Measurements from ENCODE around the gene LSM14A. TPM values are rescaled to one million over a fixed set of nuclear protein-coding genes. Genes with fewer than 3 reads are reported as not detected.
"Not testable (repeated sequence)": the region's sequence is repeated elsewhere in the genome, so short reads cannot be mapped to it uniquely, and the experiment has no call there.

LSM14A gene
- total RNA-seq, 1 donor from 2014 or later = 34.1 TPM

GRCh38 chr19:34189199-34189916, 17.1 kb downstream of the LSM14A start:
- DNase-seq (ENCODE audit: low spot score) = no peak
- ATAC-seq = no peak

GRCh38 chr19:34189917-34190425, 17.7 kb downstream of the LSM14A start:
- no peak for DNase-seq (ENCODE audit: low spot score)
- no peak for ATAC-seq

DNA sequence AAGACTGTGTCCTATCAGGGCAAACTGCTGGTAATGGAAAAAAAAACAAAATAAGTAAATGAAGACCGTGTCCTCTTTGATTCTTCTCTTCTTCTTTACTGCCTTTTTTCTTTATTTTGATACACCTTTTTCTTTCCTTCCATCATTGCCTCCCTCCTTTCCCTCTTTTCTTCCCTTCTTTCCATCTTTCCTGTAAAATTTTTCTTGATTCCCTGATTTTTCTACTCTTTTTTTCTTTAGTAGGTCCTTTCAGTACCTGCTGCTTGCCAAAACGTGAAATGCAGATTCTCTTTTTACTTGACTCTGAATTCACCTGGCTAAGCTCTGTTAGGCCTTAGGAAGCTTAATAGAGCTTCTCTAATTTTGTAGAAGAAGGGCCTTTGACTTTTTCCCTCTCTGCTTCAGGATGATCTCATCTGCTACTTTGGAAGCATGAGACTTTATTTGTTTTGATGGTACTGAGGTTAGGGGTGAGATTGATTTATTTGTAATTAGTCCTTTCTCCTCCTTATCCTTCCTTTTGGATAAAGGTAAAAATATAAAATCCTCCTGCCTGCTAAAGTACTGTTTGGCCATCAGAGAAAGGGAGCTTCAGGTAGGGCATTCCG, 19.2 kb downstream of the LSM14A start:
- peak; percentile 33 for ATAC-seq

GRCh38 chr19:34193439-34193838, 21.1 kb downstream of the LSM14A start:
- DNase-seq (ENCODE audit: low spot score) (no peak), ATAC-seq (no peak)

More for the DNA sequence above, 19.2 kb downstream of the LSM14A start:
- DNase-seq (ENCODE audit: low spot score) = no peak

- DNase-seq (ENCODE audit: low spot score) = no peak
- ATAC-seq = no peak
Measured at GRCh38 chr19:34193876-34194275, 21.6 kb downstream of the LSM14A start.

DNA sequence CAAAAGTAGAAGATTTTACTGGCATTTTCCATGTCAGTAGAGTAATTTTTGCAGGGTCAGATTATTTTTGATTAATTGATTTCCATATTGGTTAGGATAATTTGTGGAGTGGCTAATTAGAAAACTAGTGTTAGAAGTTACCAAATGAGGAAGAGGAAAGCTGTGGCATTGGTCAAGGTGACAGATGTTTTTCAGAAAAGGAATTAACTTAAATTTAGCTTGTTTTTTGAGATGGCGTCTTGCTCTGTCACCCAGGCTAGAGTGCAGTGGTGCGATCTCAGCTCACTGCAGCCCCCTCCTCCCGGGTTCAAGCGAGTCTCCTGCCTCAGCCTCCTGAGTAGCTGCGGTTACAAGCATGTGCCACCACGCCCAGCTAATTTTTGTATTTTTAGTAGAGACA, 28.8 kb downstream of the LSM14A start:
- DNase-seq (ENCODE audit: low spot score) = no peak
- no peak for ATAC-seq

GRCh38 chr19:34205324-34205723, 33.0 kb downstream of the LSM14A start:
- not testable (repeated sequence) for ATAC-seq; DNase-seq (ENCODE audit: low spot score)

- DNase-seq (ENCODE audit: low spot score) (no peak), ATAC-seq (no peak)
Measured at GRCh38 chr19:34208291-34208884, 36.1 kb downstream of the LSM14A start.

DNA sequence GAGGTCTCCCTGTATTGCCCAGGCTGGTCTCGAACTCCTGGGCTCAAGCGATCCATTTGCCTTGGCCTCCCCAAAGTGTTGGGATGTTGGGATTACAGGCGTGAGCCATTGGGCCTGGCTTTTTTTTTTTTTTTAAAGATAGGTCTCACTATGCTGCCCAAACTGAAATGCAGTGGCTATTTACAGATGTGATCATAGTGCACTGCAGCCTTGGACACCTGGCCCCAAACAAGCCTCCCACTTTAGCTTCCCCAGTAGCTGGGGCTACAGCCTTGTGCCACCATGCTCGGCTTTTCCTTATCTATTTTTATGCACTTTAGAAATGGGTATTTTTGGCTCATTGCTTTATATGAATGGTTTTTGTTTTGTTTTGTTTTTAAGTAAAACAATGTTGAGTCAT, 37.4 kb downstream of the LSM14A start:
- DNase-seq (ENCODE audit: low spot score) (no peak), ATAC-seq (no peak)

DNA sequence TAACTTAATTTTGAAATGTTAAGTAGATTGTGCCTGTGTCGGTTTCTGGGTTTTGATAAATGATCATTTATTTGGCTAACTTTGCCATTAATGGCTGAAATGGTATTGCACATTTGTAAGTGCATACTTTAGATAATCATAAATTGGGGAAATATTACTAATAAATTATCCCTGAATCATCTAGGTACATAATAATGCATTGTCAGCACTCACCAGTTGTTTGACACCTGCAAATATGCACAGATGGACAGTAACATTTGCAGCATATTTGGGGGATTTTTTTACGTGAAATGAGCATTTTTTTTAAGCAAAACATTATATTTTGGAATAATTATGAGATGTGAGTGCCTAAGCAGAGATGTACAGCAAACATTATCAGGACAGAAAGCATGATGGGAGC, 41.0 kb downstream of the LSM14A start:
- no peak for ATAC-seq
- no peak for DNase-seq (ENCODE audit: low spot score)

GRCh38 chr19:34214040-34214439, 41.7 kb downstream of the LSM14A start:
- ATAC-seq (no peak), DNase-seq (ENCODE audit: low spot score) (no peak)

DNA sequence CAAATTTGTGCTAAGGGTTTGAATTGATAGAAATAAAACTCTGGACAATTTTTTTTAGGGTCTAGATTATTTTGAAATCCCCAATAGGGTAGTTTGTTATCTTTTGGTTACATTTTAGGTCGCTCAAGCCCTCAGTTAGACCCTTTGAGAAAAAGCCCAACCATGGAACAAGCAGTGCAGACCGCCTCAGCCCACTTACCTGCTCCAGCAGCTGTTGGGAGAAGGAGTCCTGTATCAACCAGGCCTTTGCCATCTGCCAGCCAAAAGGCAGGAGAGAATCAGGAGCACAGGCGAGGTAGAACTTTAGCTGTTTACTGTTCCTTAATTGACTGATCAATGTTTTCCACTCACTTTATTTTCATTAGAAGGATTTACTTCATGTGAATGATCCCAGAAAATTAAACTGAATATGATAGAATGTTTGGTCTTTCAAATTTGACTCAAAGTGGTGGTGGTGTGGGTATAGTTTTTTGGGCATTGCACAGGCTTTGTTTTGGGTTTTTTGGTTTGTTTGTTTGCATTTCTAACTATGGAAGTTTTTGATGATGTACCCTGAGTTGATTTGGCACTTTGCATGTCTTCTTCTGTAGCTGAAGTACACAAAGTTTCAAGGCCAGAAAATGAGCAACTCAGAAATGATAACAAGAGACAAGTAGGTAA, 42.8 kb downstream of the LSM14A start:
- DNase-seq (ENCODE audit: low spot score) (no peak), ATAC-seq (no peak)

GRCh38 chr19:34215666-34216038, 43.3 kb downstream of the LSM14A start:
- DNase-seq (ENCODE audit: low spot score) (no peak), ATAC-seq (no peak)

DNA sequence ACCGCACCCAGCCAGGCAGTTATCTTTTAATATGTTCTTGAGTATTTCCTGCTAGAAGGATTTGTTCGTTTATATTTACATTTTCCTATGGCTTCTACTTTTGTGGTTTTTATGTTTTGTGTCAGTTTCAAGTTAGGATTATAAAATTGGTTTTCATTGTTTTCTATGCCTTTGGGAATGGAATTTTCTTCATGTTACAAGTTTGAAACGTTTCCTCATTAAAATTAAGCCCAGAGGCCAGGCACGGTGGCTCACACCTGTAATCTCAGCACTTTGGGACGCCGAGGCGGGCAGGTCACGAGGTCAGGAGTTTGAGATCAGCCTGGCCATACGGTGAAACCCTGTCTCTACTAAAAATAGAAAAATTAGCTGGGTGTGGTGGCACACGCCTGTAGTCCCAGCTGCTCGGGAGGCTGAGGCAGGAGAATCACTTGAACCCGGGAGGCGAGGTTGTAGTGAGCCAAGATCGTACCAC, 44.5 kb downstream of the LSM14A start:
- not testable (repeated sequence) for DNase-seq (ENCODE audit: low spot score); ATAC-seq

DNA sequence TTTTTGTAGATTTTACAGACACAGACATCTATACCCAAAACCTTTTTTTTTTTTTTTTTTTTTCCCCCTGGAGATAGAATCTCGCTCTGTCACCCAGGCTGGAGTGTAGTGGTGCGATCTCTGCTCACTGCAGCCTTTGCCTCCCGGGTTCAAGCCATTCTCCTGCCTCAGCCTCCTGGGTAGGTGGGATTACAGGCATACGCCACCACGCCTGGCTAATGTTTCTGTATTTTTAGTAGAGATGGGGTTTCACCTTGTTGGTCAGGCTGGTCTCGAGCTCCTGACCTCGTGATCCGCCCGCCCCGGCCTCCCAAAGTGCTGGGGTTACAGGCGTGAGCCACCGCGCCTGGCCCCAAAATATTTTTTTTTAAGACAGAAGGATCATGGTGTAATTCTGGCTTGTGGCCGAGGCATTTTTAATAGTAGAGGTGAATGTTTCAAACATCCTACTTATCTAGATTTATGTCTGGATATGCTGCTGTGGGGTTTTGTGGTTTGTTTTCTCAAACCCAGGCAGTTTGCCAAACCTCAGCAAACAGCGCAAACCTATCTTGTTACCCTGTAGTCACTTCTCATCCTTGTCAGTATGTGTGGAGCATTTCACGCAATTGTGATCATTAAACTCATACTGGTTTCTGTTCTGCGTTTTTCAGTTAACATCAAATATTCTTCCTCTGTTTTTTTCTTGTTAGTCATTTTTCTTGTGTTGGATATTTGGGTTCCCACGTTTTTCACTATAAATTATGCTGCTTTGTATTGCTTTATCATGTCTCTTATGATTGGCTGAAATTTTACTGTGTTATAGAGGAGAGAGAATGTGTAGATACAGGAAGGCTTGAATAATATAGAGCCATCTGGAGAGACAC, 45.9 kb downstream of the LSM14A start:
- DNase-seq (ENCODE audit: low spot score) (no peak), ATAC-seq (peak; percentile 52)

DNA sequence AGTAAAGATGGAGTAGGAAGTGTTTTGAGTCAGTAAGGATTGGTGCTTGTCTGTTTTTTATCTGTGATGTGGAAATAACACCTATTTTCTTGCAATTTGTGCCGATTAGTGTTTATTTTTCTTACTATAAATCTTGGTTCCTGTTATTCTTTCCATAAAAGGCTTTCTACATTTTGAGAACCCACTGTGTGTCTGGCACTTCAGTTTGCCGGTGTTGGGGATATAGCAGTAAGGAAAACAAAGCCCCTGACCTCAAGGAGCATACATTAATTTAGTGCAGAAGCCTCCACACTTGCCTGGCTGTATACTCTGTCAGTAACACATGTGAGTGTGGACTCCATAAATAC, 46.5 kb downstream of the LSM14A start:
- ATAC-seq = no peak
- DNase-seq (ENCODE audit: low spot score) = no peak

- DNase-seq (ENCODE audit: low spot score) = peak; percentile 57
Measured at GRCh38 chr19:34220472-34221063, 48.3 kb downstream of the LSM14A start.

GRCh38 chr19:34222386-34222785, 50.1 kb downstream of the LSM14A start:
- ATAC-seq = no peak
- DNase-seq (ENCODE audit: low spot score) = no peak

More at GRCh38 chr19:34220472-34221063, 48.3 kb downstream of the LSM14A start:
- ATAC-seq = peak; percentile 87

- ATAC-seq (no peak), DNase-seq (ENCODE audit: low spot score) (no peak)
Measured at GRCh38 chr19:34224996-34225658, 52.8 kb downstream of the LSM14A start.

- no peak for ATAC-seq
Measured at GRCh38 chr19:34225659-34226015, 53.3 kb downstream of the LSM14A start.

More at GRCh38 chr19:34225659-34226015, 53.3 kb downstream of the LSM14A start:
- no peak for DNase-seq (ENCODE audit: low spot score)
